Lower leg skin (tissue), 4 donors: ENCODE results near the gene SPPL2B. TPM values are rescaled to one million over a fixed set of nuclear protein-coding genes. Genes with fewer than 3 reads are reported as not detected.

Experiments
- DNase-seq, 2 donors: peaks; one replicate each; pipeline ENCODE4 v3.0.0-alpha.2; 2019; ENCODE audit warnings: low spot score in 2 of 2
- H3K4me3 ChIP-seq: fragments of 200-600 bp; sonication (generic); 2 replicates; pipeline ENCODE4 v1.5.1; 2017; ENCODE audit warnings: mild to moderate bottlenecking, low read depth; ENCODE audit not compliant: poor library complexity, severe bottlenecking
- POLR2A ChIP-seq, 2 donors: fragments of 450-650 bp; IDR thresholded peaks; one replicate each; pipeline ENCODE4 v1.6.1; 2016 to 2017; ENCODE audit warnings: antibody characterized with exemption in 2 of 2, mild to moderate bottlenecking in 1 of 2, moderate library complexity in 1 of 2
- WGBS, 2 donors: methylation state at CpG; one replicate each; pipeline ENCODE4 v1.1.5; 2018; 5-methylcytosine and 5-hydroxymethylcytosine counted together
- intact Hi-C: fragments of 100-400 bp; cut with DNase I; formaldehyde crosslinking; loops from one replicate; pipeline ENCODE4 v1.15.0; 2023; ENCODE audit warnings: low total_unique reads
- total RNA-seq, 4 donors: library from RNA; depleted of rRNA; stranded (reverse); fragments of >200 nt; gene quantifications; one replicate each; pipeline ENCODE4 v1.1.0, GENCODE V29; 2016
- TF ChIP-seq, protein P1 (sequence below), 3 donors: fragments of 450-650 bp; IDR thresholded peaks; one replicate each; pipeline ENCODE4 v1.5.1; 2016; ENCODE audit warnings: antibody characterized with exemption in 3 of 3, mild to moderate bottlenecking in 3 of 3, moderate library complexity in 2 of 3

Gene SPPL2B
- total RNA-seq, 4 donors from 2014 or later = 36.1 to 84.7 (median 51.0) TPM

DNA sequence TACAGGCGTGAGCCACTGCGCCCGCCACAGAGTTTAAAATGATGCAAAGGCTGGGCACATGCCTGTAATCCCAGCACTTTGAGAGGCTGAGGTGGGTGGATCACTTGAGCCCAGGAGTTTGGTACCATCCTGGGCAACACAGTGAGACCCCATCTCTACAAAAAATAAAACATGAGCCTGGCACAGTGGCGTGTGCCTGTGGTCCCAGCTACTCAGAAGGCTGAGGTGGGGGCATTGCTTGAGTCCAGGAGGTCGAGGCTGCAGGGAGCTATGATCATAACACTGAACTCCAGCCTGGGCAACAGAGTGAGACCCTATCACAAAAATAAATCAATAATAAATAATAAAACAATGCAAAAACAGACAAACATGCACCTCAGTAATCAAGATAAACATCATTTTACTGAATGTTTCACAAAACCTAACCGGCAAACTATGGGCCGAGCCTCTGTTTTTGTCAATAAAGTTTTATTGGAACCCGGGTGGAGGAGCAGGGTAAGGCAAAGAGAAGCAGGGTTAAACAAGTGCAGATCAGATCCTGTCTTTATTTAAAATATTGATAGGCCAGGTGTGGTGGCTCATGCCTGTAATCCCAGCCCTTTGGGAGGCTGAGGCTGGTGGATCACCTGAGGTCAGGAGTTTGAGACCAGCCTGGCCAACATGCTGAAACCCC lies 44.5 kb upstream of the SPPL2B start:
- no peak overlapping the region for H3K4me3 ChIP-seq
- 96 to 97% methylated on average over 8 of the region's 8 CpGs for WGBS, 2 donors
- DNase-seq = no peak
- TF ChIP-seq, protein P1, sequence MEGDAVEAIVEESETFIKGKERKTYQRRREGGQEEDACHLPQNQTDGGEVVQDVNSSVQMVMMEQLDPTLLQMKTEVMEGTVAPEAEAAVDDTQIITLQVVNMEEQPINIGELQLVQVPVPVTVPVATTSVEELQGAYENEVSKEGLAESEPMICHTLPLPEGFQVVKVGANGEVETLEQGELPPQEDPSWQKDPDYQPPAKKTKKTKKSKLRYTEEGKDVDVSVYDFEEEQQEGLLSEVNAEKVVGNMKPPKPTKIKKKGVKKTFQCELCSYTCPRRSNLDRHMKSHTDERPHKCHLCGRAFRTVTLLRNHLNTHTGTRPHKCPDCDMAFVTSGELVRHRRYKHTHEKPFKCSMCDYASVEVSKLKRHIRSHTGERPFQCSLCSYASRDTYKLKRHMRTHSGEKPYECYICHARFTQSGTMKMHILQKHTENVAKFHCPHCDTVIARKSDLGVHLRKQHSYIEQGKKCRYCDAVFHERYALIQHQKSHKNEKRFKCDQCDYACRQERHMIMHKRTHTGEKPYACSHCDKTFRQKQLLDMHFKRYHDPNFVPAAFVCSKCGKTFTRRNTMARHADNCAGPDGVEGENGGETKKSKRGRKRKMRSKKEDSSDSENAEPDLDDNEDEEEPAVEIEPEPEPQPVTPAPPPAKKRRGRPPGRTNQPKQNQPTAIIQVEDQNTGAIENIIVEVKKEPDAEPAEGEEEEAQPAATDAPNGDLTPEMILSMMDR (IDR thresholded peaks at IDR 0.05) = no peak
- TF ChIP-seq POLR2A (IDR thresholded peaks at IDR 0.05) = no peak
- intact Hi-C loops = no loop called here

DNA sequence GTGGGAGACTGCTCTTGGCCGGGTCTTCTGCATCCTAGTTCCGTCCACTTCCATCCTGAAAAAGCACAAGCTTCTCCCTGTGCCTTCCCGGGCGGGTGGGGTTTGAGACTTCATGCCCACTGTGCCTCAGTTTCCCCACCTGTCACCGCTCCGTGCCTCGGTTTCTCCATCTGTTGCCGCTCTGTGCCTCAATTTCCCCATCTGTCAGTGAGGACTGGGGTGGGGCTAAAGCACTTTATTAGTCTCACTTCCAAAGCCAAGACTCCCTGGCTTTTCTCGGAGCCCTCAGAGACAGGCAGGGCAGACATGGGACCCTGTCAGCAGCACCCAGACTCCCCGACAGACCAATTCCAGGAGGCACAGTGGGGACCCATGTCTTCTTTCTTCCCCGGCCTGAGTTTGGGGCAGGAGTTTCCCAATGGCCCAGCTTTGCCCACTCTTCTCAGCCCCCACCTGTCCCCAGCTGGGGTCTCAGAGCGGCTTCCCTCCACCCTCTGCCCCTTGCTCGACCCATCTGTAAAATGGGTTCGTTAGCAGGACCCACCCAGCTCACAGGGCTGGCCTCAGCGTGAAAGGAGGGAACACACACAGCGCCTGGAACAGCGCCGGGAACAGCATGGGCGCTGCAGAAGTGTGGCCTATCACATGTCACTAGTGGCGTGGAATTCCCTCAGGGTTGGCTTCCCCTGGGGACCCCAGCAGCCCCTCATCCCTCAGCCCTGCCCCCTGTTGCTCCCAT lies 41.9 kb upstream of the SPPL2B start:
- intact Hi-C loops = no loop called here
- TF ChIP-seq, protein P1 (IDR thresholded peaks at IDR 0.05) = no peak
- TF ChIP-seq POLR2A (IDR thresholded peaks at IDR 0.05) = no peak

DNA sequence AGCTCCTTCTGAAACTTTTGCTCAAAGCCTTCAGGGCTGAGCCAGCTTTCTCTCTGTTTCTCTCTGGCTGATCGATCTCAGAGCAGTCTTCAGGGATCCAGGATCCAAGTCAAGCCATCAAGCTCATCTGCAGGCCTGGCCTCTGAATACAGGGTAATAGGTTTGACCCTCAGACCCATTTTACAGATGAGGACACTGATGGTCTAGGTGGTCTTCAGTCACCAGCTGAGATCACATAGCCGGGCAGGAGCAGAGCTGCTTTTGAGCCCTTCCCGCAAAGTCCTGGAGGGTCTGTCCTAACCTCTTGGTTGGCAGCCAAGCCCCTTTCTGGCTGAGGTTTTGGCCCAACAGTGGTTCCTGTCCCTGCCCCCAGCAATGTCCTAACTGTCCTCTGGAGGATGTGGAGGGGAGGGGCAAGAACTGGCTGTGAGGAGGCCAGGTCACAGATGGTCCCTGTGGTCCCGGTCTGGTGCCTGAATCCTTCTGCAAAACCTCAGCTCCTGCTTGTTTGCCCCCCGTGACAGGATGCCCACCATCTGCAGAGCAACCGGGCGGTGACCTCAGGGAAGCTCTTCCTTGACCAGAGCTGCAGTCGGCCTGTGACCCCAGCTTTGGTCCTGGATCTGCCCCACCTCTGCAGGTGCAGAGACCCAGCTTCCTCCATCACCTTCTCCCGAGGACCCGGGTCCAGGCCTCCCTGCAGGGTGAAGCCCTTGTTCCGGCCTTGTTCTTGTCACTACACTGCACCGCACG lies 40.7 kb upstream of the SPPL2B start:
- intact Hi-C loops = no loop called here
- 76 to 80% methylated on average over 10 to 13 of the region's 13 CpGs for WGBS, 2 donors
- no peak for DNase-seq
- H3K4me3 ChIP-seq = no peak overlapping the region
- no peak for TF ChIP-seq POLR2A (IDR thresholded peaks at IDR 0.05)
- TF ChIP-seq, protein P1 (IDR thresholded peaks at IDR 0.05) = no peak

More for the DNA sequence above, 41.9 kb upstream of the SPPL2B start:
- no peak overlapping the region for H3K4me3 ChIP-seq
- no peak for DNase-seq
- 88 to 95% methylated on average over 20 of the region's 20 CpGs for WGBS, 2 donors

DNA sequence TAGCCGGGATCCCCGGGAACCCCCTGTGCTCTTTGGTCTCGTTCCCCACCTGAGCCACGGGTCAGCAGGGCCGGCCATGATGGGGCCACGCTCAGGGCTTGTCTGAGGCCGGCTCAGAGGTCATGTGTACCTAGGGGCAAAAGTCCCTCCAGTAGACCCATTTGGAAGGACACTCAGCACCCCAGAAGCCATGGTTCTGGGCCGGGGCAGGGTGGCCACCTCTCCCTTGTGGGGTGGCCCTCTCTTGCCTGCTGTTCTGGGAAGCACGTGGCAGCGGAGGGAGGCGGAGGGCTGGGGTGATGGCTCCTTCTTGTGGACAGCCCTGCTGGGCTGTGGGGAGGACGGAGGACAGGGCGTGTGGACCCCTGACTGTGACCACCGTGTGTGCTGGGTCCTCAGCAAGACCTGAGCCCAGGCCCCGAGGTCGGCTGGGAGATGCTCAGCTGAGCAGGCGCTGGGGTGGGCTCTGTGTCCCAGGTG lies 40.1 kb upstream of the SPPL2B start:
- no peak for TF ChIP-seq POLR2A (IDR thresholded peaks at IDR 0.05)
- TF ChIP-seq, protein P1 (IDR thresholded peaks at IDR 0.05) = no peak
- intact Hi-C loops = no loop called here
- H3K4me3 ChIP-seq = no peak overlapping the region
- 84 to 90% methylated on average over 11 to 16 of the region's 17 CpGs for WGBS, 2 donors
- no peak for DNase-seq

DNA sequence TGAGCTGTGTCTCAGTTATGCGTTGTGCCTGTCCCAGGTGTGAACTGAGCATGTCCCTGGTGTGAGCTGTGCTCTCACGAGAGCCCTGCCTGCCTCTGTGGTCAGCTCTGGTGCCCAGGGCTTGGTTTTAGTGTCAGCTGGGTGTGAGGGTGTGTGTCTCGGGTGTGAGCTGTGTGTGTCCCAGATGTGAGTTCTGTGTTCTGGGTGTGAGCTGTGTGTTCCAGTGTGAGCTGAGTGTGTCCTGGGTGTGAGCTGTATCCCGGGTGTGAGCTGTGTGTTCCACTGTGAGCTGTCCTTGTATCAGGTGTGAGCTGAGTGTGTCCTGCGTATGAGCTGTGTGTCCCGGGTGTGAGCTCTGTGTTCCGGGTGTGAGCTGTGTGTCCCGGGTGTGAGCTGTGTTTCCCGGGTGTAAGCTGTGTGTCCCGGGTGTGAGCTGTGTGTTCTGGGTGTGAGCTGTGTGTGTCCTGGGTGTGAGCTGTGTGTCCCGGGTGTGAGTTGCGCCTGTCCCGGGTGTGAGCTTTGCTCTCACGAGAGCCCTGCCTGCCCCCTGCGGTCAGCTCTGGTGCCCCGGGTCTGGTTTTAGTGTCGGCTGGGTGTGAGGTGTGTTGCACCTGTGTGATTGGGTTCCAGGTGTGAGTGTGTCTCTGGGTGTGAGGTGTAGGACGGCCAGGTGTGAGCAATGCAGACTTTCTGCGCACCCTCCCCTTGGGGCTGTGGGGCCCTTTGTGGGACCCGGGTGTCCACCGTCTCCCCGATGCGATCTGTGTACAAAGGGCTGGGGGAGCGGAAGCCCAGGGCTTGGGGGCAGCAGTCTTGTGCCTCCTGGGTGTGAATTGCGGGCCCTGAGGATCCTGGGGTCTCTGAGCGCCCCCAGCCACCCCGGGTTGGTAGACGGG lies 39.4 kb upstream of the SPPL2B start:
- no peak overlapping the region for H3K4me3 ChIP-seq
- 55 to 66% methylated on average over 19 to 24 of the region's 28 CpGs for WGBS, 2 donors
- DNase-seq = no peak
- intact Hi-C loops = no loop called here
- TF ChIP-seq, protein P1 (IDR thresholded peaks at IDR 0.05) = no peak
- no peak for TF ChIP-seq POLR2A (IDR thresholded peaks at IDR 0.05)
